DND-41 (cell line): ENCODE data around the gene TACR1.

Source experiments
- EZH2 ChIP-seq: IDR thresholded peaks from 3 replicates; pipeline ENCODE4 v1.6.1; 2012; ENCODE audit warnings: borderline replicate concordance, low read depth, mild to moderate bottlenecking, moderate library complexity, low read length, inconsistent platforms; ENCODE audit not compliant: severe bottlenecking
- TF ChIP-seq, protein P1 (sequence below): IDR thresholded peaks from 2 replicates; pipeline ENCODE4 v1.5.1; 2012; ENCODE audit warnings: borderline replicate concordance, low read length, moderate library complexity, mild to moderate bottlenecking; ENCODE audit not compliant: poor library complexity, severe bottlenecking; ENCODE audit errors: extremely low read depth

DNA sequence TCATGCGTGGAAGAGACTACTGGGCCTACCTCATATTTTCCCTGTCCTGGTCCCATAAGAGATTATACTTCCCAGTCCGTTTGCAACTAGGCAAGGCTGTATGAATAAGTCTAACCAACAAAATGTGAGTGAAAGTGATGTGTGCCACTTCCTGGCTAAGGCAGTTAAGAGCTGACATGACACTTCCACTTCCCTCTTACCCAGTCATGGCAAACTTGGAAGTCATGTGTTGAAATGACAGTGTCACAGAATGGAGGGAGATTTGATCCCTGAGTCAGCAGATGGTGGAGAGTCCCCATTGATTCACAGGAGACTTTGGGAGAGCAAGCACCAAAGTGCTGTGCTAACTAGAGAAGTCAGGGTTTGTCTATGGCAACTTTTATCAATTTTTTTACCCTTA, 36.4 kb downstream of the TACR1 start:
- TF ChIP-seq, protein P1, sequence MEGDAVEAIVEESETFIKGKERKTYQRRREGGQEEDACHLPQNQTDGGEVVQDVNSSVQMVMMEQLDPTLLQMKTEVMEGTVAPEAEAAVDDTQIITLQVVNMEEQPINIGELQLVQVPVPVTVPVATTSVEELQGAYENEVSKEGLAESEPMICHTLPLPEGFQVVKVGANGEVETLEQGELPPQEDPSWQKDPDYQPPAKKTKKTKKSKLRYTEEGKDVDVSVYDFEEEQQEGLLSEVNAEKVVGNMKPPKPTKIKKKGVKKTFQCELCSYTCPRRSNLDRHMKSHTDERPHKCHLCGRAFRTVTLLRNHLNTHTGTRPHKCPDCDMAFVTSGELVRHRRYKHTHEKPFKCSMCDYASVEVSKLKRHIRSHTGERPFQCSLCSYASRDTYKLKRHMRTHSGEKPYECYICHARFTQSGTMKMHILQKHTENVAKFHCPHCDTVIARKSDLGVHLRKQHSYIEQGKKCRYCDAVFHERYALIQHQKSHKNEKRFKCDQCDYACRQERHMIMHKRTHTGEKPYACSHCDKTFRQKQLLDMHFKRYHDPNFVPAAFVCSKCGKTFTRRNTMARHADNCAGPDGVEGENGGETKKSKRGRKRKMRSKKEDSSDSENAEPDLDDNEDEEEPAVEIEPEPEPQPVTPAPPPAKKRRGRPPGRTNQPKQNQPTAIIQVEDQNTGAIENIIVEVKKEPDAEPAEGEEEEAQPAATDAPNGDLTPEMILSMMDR, result no peak
- TF ChIP-seq EZH2, result no peak
